H9 (cell line): Measurements from ENCODE around the gene KRT32. TPM values are rescaled to one million over a fixed set of nuclear protein-coding genes. Genes with fewer than 3 reads are reported as not detected.

Source experiments
- DNase-seq: peaks from one replicate; pipeline ENCODE4 v3.0.0-alpha.2; 2017
- H2AFZ ChIP-seq: one replicate; pipeline ENCODE4 v1.6.1; 2013; ENCODE audit warnings: mild to moderate bottlenecking, low read length, control low read depth, moderate library complexity
- H2AK5ac ChIP-seq: 2 replicates; pipeline ENCODE4 v1.6.1; 2013; ENCODE audit warnings: low read length, control low read depth, mixed read lengths; ENCODE audit not compliant: insufficient read length
- H2BK120ac ChIP-seq: one replicate; pipeline ENCODE4 v1.6.1; 2013; ENCODE audit warnings: low read depth, mild to moderate bottlenecking, low read length, control low read depth, inconsistent platforms; ENCODE audit not compliant: poor library complexity, severe bottlenecking
- H2BK12ac ChIP-seq: 2 replicates; pipeline ENCODE4 v1.6.1; 2013; ENCODE audit warnings: low read length, control low read depth, mixed read lengths, low read depth; ENCODE audit not compliant: insufficient read length
- H2BK15ac ChIP-seq: 2 replicates; pipeline ENCODE4 v1.6.1; 2013; ENCODE audit warnings: low read depth, low read length, control low read depth
- H2BK20ac ChIP-seq: one replicate; pipeline ENCODE4 v1.6.1; 2013; ENCODE audit warnings: low read depth, mild to moderate bottlenecking, low read length, control low read depth, inconsistent platforms; ENCODE audit not compliant: poor library complexity, severe bottlenecking
- H2BK5ac ChIP-seq: 2 replicates; pipeline ENCODE4 v1.6.1; 2013; ENCODE audit warnings: low read length, control low read depth, mixed read lengths; ENCODE audit not compliant: insufficient read length
- H3K14ac ChIP-seq: 2 replicates; pipeline ENCODE4 v1.6.1; 2013; ENCODE audit warnings: low read length, control low read depth; ENCODE audit not compliant: insufficient read depth
- H3K18ac ChIP-seq: 2 replicates; pipeline ENCODE4 v1.6.1; 2013; ENCODE audit warnings: low read depth, mild to moderate bottlenecking, mixed read lengths, low read length, control low read depth; ENCODE audit not compliant: insufficient read length
- H3K23ac ChIP-seq: 2 replicates; pipeline ENCODE4 v1.6.1; 2013; ENCODE audit warnings: low read length, control low read depth, mixed read lengths, low read depth; ENCODE audit not compliant: insufficient read length
- H3K23me2 ChIP-seq: 2 replicates; pipeline ENCODE4 v1.6.1; 2013; ENCODE audit warnings: low read depth, mild to moderate bottlenecking, mixed read lengths, low read length, control low read depth; ENCODE audit not compliant: insufficient read length, poor library complexity, severe bottlenecking
- H3K27ac ChIP-seq: 2 replicates; pipeline ENCODE4 v1.5.1; 2013; ENCODE audit warnings: low read length, control low read depth, mixed read lengths, low read depth; ENCODE audit not compliant: insufficient read length
- H3K27me3 ChIP-seq: 2 replicates; pipeline ENCODE4 v1.6.1; 2013; ENCODE audit warnings: low read length, control low read depth, inconsistent platforms; ENCODE audit not compliant: insufficient read depth
- H3K4ac ChIP-seq: 2 replicates; pipeline ENCODE4 v1.6.1; 2013; ENCODE audit warnings: low read depth, mild to moderate bottlenecking, control low read depth, inconsistent platforms, low read length, moderate library complexity
- H3K4me1 ChIP-seq: 2 replicates; pipeline ENCODE4 v1.6.1; 2013; ENCODE audit warnings: low read length, control low read depth, inconsistent platforms; ENCODE audit not compliant: insufficient read depth
- H3K4me2 ChIP-seq: 2 replicates; pipeline ENCODE4 v1.6.1; 2013; ENCODE audit warnings: low read length, control low read depth, mixed read lengths; ENCODE audit not compliant: insufficient read length, insufficient read depth
- H3K56ac ChIP-seq: 2 replicates; pipeline ENCODE4 v1.6.1; 2013; ENCODE audit warnings: low read depth, mild to moderate bottlenecking, mixed read lengths, low read length, control low read depth; ENCODE audit not compliant: insufficient read length
- H3K79me1 ChIP-seq: 2 replicates; pipeline ENCODE4 v1.6.1; 2013; ENCODE audit warnings: low read depth, mild to moderate bottlenecking, moderate library complexity, low read length, control low read depth, inconsistent platforms; ENCODE audit not compliant: insufficient read depth, poor library complexity, severe bottlenecking
- H3K79me2 ChIP-seq: 2 replicates; pipeline ENCODE4 v1.6.1; 2013; ENCODE audit warnings: low read length, control low read depth, inconsistent platforms; ENCODE audit not compliant: insufficient read depth
- H3K9ac ChIP-seq: 2 replicates; pipeline ENCODE4 v1.6.1; 2013; ENCODE audit warnings: low read length, control low read depth, mixed read lengths; ENCODE audit not compliant: insufficient read length; ENCODE audit errors: extremely low read depth
- H3K9me3 ChIP-seq: one replicate; pipeline ENCODE4 v1.6.1; 2013; ENCODE audit warnings: low read depth, low read length, inconsistent platforms; ENCODE audit not compliant: control insufficient read depth
- H3T11ph ChIP-seq: one replicate; pipeline ENCODE4 v1.6.1; 2013; ENCODE audit warnings: mild to moderate bottlenecking, low read length, control low read depth, inconsistent platforms
- H4K20me1 ChIP-seq: one replicate; pipeline ENCODE4 v1.6.1; 2013; ENCODE audit not compliant: control insufficient read depth, insufficient read length, insufficient read depth
- H4K5ac ChIP-seq: 2 replicates; pipeline ENCODE4 v1.6.1; 2013; ENCODE audit warnings: low read depth, mild to moderate bottlenecking, mixed read lengths, low read length, control low read depth; ENCODE audit not compliant: insufficient read length
- H4K8ac ChIP-seq: replicated peaks from 2 replicates; pipeline ENCODE4 v1.6.1; 2013; ENCODE audit warnings: low read length, control low read depth, mixed read lengths, low read depth; ENCODE audit not compliant: insufficient read length
- H4K91ac ChIP-seq: 2 replicates; pipeline ENCODE4 v1.6.1; 2013; ENCODE audit warnings: low read depth, mild to moderate bottlenecking, moderate library complexity, mixed read lengths, low read length, control low read depth; ENCODE audit not compliant: insufficient read length
- H3K27ac Mint-ChIP-seq, 3 experiments: 2 replicates in 2 of 3; 3 replicates in 1 of 3; pipeline ENCODE4 v1.8.0; 2020 to 2021; ENCODE audit warnings: mixed read lengths in 3 of 3, mild to moderate bottlenecking in 1 of 3, moderate library complexity in 1 of 3
- H3K27me3 Mint-ChIP-seq: 2 replicates; pipeline ENCODE4 v1.8.0; 2021; ENCODE audit warnings: low read depth, mild to moderate bottlenecking, moderate library complexity, mixed read lengths
- H3K36me3 Mint-ChIP-seq, 3 experiments: 2 replicates in 2 of 3; 3 replicates in 1 of 3; pipeline ENCODE4 v1.8.0; 2020 to 2021; ENCODE audit warnings: low read depth in 3 of 3, mixed read lengths in 3 of 3; ENCODE audit not compliant: insufficient read depth in 1 of 3
- H3K4me1 Mint-ChIP-seq, 2 experiments: 2 replicates each; pipeline ENCODE4 v1.8.0; 2020; ENCODE audit warnings: mixed read lengths in 2 of 2
- H3K4me3 Mint-ChIP-seq, 2 experiments: 2 replicates in 1 of 2; 3 replicates in 1 of 2; pipeline ENCODE4 v1.8.0; 2020 to 2021; ENCODE audit warnings: mild to moderate bottlenecking in 2 of 2, mixed read lengths in 2 of 2, moderate library complexity in 1 of 2
- H3K9me3 Mint-ChIP-seq, 2 experiments: 2 replicates in 1 of 2; 3 replicates in 1 of 2; pipeline ENCODE4 v1.8.0; 2020; ENCODE audit warnings: mild to moderate bottlenecking in 2 of 2, mixed read lengths in 2 of 2, moderate library complexity in 1 of 2
- CTCF ChIP-seq: fragments of 200-600 bp; sonication (generic); conservative IDR thresholded peaks from 3 replicates; pipeline ENCODE4 v1.8.0; 2021; ENCODE audit warnings: antibody characterized with exemption, mild to moderate bottlenecking
- WGBS: extraction: QIAGEN DNeasy Blood & Tissue Kit; methylation state at CpG from one replicate; pipeline ENCODE4 v1.1.7; 2013; ENCODE audit warnings: missing lambda C conversion rate, low lambda C conversion rate, mixed read lengths; ENCODE audit not compliant: insufficient read length; ENCODE audit errors: extremely low coverage; 5-methylcytosine and 5-hydroxymethylcytosine counted together
- total RNA-seq: library from RNA; stranded (reverse); gene quantifications from 2 replicates; pipeline ENCODE4 v1.2.1, GENCODE V29; 2021

KRT32 gene
- total RNA-seq, 1 experiment from 2014 or later: not detected

DNA sequence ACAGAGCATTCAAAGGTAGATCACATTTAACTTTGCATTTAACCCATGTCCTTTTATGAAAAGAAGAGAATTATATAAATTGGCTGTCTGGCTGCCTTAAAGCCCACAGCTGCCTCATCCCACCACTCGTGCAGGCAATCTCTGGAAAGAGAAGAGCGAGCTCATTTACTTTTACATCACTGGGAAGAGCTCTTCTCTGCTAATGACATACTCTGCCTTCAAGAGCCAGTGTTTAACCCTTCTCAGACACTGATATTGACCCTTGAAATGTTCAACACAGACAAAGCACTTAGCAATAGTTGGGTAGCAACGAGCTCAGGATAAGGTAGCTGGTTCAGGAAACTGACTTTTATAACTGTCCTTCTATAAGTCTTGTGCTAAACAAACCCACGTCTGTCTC lies 33.2 kb downstream of the KRT32 start:
- H2AFZ ChIP-seq: no peak overlapping the region
- no peaks in the 10 kb centered on the region for H4K20me1 ChIP-seq
- Mint-ChIP-seq H3K4me3 (no peak overlapping the region), H3K27ac (no peak overlapping the region), H3K4me1 (peaks cover under 1 to 3% of the 10 kb centered on the region in 2 experiments), H3K36me3 (no peaks in the 10 kb centered on the region), H3K27me3 (no peaks in the 10 kb centered on the region; the same call in 1 of the 2 replicates), H3K9me3 (no peaks in the 10 kb centered on the region)
- H3K18ac ChIP-seq: no peak overlapping the region
- H4K8ac ChIP-seq: no peak overlapping the region
- H3K4me1 ChIP-seq: no peaks in the 10 kb centered on the region
- no peak overlapping the region for H4K91ac ChIP-seq
- DNase-seq: no peak
- no peak overlapping the region for H3T11ph ChIP-seq
- H3K27me3 ChIP-seq: no peaks in the 10 kb centered on the region
- H4K5ac ChIP-seq: no peak overlapping the region
- H3K4me2 ChIP-seq: no peak overlapping the region
- no peak overlapping the region for H2BK20ac ChIP-seq
- no peak overlapping the region for H2BK5ac ChIP-seq
- H3K23me2 ChIP-seq: no peaks in the 10 kb centered on the region
- H2BK120ac ChIP-seq: no peak overlapping the region
- no peak for TF ChIP-seq CTCF
- WGBS: no CpG with 5 or more reads among the region's 4 CpGs
- no peak overlapping the region for H2AK5ac ChIP-seq
- no peak overlapping the region for H3K9ac ChIP-seq
- H2BK15ac ChIP-seq: no peak overlapping the region
- H3K23ac ChIP-seq: no peak overlapping the region
- no peaks in the 10 kb centered on the region for H3K79me1 ChIP-seq
- H3K4ac ChIP-seq: no peak overlapping the region
- H3K79me2 ChIP-seq: no peaks in the 10 kb centered on the region
- no peak overlapping the region for H3K14ac ChIP-seq
- H3K56ac ChIP-seq: no peak overlapping the region
- H3K9me3 ChIP-seq: no peaks in the 10 kb centered on the region
- H3K27ac ChIP-seq: no peak overlapping the region
- H2BK12ac ChIP-seq: no peak overlapping the region
